ENCODE data around the gene SYTL1.

The SYTL1 gene

GRCh38 chr1:27338751-27339150, 3.1 kb upstream of the SYTL1 start:
- no peak for TF ChIP-seq CTCF (IDR thresholded peaks at IDR 0.05; ENCODE audit: borderline replicate concordance, insufficient read depth, low read depth, low read length)
- H3K4me3 ChIP-seq (ENCODE audit: low read depth, low read length): no peak overlapping the region

- no peak for TF ChIP-seq CTCF (IDR thresholded peaks at IDR 0.05; ENCODE audit: borderline replicate concordance, insufficient read depth, low read depth, low read length)
- no peak overlapping the region for H3K4me3 ChIP-seq (ENCODE audit: low read depth, low read length)
Measured at GRCh38 chr1:27339213-27339612, 2.6 kb upstream of the SYTL1 start.

GRCh38 chr1:27342391-27342777, 562 bp downstream of the SYTL1 start:
- no peak for TF ChIP-seq CTCF (IDR thresholded peaks at IDR 0.05; ENCODE audit: borderline replicate concordance, insufficient read depth, low read depth, low read length)
- H3K4me3 ChIP-seq (ENCODE audit: low read depth, low read length): peak overlapping the region; percentile 50

GRCh38 chr1:27342778-27343638, 1.2 kb downstream of the SYTL1 start:
- TF ChIP-seq CTCF (IDR thresholded peaks at IDR 0.05; ENCODE audit: borderline replicate concordance, insufficient read depth, low read depth, low read length): no peak
- H3K4me3 ChIP-seq (ENCODE audit: low read depth, low read length): peak overlapping the region; percentile 50

GRCh38 chr1:27343639-27344025, 1.8 kb downstream of the SYTL1 start:
- TF ChIP-seq CTCF (IDR thresholded peaks at IDR 0.05; ENCODE audit: borderline replicate concordance, insufficient read depth, low read depth, low read length): no peak
- H3K4me3 ChIP-seq (ENCODE audit: low read depth, low read length): peak overlapping the region; percentile 50

- no peak for TF ChIP-seq CTCF (IDR thresholded peaks at IDR 0.05; ENCODE audit: borderline replicate concordance, insufficient read depth, low read depth, low read length)
- H3K4me3 ChIP-seq (ENCODE audit: low read depth, low read length): no peak overlapping the region
Measured at GRCh38 chr1:27345272-27345671, 3.5 kb downstream of the SYTL1 start.

GRCh38 chr1:27346357-27346756, 4.5 kb downstream of the SYTL1 start:
- no peak overlapping the region for H3K4me3 ChIP-seq (ENCODE audit: low read depth, low read length)
- TF ChIP-seq CTCF (IDR thresholded peaks at IDR 0.05; ENCODE audit: borderline replicate concordance, insufficient read depth, low read depth, low read length): no peak
